Activated CD4-positive, alpha-beta T cell treated with anti-CD3 and anti-CD28 coated beads, Interleukin-2, Interleukin-6, amounts not matched to agents 100 ng/mL and 50 ng/mL, durations not matched to agents 16 hours and 8 hours (primary cell): ENCODE measurements around the gene TAS2R1.

Experiments
- DNase-seq: peaks from one replicate; pipeline ENCODE4 v3.0.0-alpha.2; 2020

TAS2R1 gene

DNA sequence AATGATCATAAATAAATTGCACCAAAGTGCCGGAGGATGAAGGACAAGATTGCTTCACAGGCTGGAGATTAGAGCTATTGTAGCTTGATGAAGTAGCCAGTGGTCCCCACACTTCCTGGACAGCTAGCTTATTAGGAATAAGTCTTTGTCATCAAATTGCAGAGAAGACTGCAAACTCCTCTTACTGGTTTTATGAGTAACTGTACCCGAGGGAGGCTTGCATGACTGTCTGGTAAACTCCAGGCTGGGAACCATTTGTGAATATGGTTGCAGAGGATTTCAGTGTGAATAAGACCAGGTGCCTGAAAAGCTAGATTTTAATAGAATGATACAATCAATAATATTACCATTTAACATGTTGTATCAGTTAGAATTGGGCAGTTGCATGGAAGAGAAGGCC lies 47.7 kb downstream of the TAS2R1 start:
- DNase-seq, result no peak
